Peyer's patch (tissue), 4 donors: ENCODE results near the gene ASPSCR1.
"Not testable (repeated sequence)": the region's sequence is repeated elsewhere in the genome, so short reads cannot be mapped to it uniquely, and the experiment has no call there.

Experiments used
- POLR2A ChIP-seq, 2 donors: fragments of 450-650 bp; IDR thresholded peaks; one replicate each; pipeline ENCODE4 v1.5.1; 2017; ENCODE audit warnings: antibody characterized with exemption in 2 of 2, mild to moderate bottlenecking in 2 of 2, moderate library complexity in 2 of 2
- TF ChIP-seq, protein P1 (sequence below), 6 experiments: fragments of 450-650 bp in 4 of 6; fragments of 200-600 bp in 2 of 6; sonication (generic) in 1 of 6; IDR thresholded peaks; one replicate each; pipeline ENCODE4 v1.5.1; 2017 to 2019; ENCODE audit warnings: antibody characterized with exemption in 6 of 6, mild to moderate bottlenecking in 3 of 6, moderate library complexity in 1 of 6

GRCh38 chr17:81953443-81953842 lies 24.0 kb upstream of the ASPSCR1 start:
- TF ChIP-seq, protein P1, sequence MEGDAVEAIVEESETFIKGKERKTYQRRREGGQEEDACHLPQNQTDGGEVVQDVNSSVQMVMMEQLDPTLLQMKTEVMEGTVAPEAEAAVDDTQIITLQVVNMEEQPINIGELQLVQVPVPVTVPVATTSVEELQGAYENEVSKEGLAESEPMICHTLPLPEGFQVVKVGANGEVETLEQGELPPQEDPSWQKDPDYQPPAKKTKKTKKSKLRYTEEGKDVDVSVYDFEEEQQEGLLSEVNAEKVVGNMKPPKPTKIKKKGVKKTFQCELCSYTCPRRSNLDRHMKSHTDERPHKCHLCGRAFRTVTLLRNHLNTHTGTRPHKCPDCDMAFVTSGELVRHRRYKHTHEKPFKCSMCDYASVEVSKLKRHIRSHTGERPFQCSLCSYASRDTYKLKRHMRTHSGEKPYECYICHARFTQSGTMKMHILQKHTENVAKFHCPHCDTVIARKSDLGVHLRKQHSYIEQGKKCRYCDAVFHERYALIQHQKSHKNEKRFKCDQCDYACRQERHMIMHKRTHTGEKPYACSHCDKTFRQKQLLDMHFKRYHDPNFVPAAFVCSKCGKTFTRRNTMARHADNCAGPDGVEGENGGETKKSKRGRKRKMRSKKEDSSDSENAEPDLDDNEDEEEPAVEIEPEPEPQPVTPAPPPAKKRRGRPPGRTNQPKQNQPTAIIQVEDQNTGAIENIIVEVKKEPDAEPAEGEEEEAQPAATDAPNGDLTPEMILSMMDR (IDR thresholded peaks at IDR 0.05): peak in 2 of 6 experiments; percentile 2 to 16
- not testable (repeated sequence) for TF ChIP-seq POLR2A (IDR thresholded peaks at IDR 0.05)
